ENCODE results near the gene B4GALT6. TPM values are rescaled to one million over a fixed set of nuclear protein-coding genes. Genes with fewer than 3 reads are reported as not detected.

B4GALT6 gene
- total and polyA plus RNA-seq, 9 of the 15 experiments (the other 6 are each of a cell fraction or from before 2014, with no cell fraction given): 0.03 to 0.27 (median 0.08) TPM

DNA sequence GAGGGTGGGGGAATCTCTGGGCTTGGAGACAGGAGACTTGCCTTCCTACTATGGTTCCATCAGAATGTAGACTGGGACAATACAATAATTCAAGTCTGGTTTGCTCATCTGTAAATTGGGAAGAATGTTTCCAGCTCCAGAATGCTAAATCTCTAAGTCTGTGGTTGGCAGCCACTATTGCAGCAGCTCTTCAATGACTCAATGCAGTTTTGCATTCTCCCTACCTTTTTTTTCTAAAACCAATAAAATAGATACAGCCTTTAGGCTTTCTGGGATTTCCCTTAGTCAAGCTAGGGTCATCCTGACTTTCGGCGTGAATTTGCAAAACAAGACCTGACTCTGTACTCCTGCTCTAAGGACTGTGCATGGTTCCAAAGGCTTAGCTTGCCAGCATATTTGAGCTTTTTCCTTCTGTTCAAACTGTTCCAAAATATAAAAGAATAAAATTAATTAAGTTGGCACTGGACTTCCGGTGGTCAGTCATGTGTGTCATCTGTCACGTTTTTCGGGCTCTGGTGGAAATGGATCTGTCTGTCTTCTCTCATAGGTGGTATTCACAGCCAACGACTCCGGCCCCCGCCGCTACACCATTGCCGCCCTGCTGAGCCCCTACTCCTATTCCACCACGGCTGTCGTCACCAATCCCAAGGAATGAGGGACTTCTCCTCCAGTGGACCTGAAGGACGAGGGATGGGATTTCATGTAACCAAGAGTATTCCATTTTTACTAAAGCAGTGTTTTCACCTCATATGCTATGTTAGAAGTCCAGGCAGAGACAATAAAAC lies 86.2 kb downstream of the B4GALT6 start (continued):
- TF ChIP-seq, protein P1, sequence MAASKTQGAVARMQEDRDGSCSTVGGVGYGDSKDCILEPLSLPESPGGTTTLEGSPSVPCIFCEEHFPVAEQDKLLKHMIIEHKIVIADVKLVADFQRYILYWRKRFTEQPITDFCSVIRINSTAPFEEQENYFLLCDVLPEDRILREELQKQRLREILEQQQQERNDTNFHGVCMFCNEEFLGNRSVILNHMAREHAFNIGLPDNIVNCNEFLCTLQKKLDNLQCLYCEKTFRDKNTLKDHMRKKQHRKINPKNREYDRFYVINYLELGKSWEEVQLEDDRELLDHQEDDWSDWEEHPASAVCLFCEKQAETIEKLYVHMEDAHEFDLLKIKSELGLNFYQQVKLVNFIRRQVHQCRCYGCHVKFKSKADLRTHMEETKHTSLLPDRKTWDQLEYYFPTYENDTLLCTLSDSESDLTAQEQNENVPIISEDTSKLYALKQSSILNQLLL (CRISPR knock-in tag; IDR thresholded peaks at IDR 0.05; ENCODE audit: borderline replicate concordance): no peak
- TF ChIP-seq TGIF2 (CRISPR knock-in tag; IDR thresholded peaks at IDR 0.05): no peak
- no peak for TF ChIP-seq TARDBP (IDR thresholded peaks at IDR 0.05)
- TF ChIP-seq ZNF77 (CRISPR knock-in tag; IDR thresholded peaks at IDR 0.05): no peak
- TF ChIP-seq EP300 (IDR thresholded peaks at IDR 0.05; ENCODE audit: low read length): no peak
- TF ChIP-seq ZKSCAN8 (CRISPR knock-in tag; IDR thresholded peaks at IDR 0.05): no peak
- no peak for TF ChIP-seq ZNF175 (CRISPR knock-in tag; IDR thresholded peaks at IDR 0.05; ENCODE audit: low read depth)
- no peak for TF ChIP-seq KAT2B (IDR thresholded peaks at IDR 0.05; ENCODE audit: low read depth, low read length)
- TF ChIP-seq SIX5 (IDR thresholded peaks at IDR 0.05; ENCODE audit: borderline replicate concordance in 1 of 2, insufficient read depth in 1 of 2, low read depth in 1 of 2, low read length in 2 of 2): no peak
